Colon (tissue), 2 donors: ENCODE results near the gene HOXC6.

Experiments
- FAIRE-seq: peaks from 2 replicates; lab custom pipeline; 2012; peaks lifted over from hg19 to GRCh38; lab: Jason Lieb, UNC
- donor health status: control.
- donor health status: control.

The HOXC6 gene

DNA sequence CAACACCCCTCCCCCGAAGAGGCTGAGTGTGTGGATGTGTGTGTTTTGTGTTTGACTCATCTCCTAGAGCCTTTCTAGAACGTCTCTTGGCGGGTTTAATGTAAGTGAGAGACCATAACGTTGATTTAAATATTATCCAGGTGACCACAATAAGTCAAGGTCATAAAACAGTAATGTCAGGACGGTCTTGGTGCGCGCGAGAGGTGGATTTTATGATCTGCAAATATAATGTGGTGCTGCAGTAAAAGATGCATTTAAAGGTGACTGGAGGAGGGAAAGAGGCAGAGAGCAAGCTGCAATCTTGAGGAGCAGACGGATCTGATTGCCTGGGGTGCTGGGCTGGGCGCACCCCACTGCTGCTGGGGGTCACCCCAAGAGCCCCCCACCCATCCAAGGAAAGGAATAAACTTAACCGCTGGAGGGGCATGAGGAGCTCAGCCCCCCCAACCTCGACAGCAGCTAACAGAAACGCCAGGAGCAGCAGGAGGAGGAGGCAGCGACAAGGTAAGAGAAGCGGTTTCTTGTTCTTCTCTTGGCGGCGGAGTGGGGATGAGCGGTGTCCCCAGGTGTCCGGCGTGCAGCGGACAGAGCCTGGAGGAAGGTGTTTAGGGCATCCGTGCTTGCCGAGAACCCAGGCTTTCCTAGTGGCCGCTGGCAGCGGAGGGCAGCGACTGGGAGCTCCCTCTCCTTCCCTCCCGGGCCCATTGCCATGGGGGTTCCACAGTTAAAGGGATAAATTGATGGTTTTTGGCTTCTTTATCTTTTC, 37.7 kb upstream of the HOXC6 start:
- FAIRE-seq = no peak

DNA sequence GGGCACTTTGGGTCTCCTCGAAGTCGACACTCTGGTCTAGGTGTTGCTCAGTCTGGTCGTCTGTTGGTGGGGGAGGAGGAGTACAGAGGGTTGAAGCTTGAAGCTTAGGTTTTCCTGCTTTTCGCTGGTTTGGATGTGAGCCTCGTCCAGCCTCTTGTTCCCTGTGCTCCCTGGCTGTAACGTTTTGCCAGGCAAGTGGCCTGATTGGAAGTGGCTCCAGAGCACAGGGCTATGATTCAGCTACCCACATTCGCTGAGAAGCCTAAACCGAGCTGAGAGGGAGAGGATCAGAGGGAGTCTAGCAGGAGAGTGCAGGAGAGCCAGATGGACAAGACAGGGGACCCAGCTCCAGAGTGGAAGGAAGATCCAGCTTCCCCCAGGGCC, 37.2 kb upstream of the HOXC6 start:
- no peak for FAIRE-seq

DNA sequence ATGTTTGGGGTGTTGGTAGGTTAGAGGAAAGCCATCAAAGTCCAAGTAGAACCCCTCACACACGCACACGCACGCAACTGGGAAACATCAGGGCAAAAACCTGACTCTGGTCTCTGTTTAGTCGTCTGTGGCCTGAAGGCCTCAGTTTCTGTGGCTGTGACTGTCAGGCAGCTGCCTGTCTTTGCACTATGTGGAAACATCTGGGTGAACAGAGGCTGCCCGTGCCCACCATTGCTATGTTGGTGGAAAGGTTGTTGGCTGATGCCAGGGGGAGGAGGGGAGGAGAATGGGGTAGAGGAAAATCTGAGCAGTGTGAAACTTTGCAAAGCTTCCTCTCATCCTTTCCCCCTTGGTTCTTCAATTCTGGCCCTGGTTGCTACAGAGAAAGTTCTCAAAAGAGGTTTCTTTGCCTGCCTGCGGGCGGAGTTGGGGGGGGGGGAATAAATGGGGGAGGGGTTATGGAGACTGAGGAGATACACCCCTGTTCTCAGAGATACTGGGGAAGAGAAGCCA, 35.8 kb upstream of the HOXC6 start:
- no peak for FAIRE-seq

DNA sequence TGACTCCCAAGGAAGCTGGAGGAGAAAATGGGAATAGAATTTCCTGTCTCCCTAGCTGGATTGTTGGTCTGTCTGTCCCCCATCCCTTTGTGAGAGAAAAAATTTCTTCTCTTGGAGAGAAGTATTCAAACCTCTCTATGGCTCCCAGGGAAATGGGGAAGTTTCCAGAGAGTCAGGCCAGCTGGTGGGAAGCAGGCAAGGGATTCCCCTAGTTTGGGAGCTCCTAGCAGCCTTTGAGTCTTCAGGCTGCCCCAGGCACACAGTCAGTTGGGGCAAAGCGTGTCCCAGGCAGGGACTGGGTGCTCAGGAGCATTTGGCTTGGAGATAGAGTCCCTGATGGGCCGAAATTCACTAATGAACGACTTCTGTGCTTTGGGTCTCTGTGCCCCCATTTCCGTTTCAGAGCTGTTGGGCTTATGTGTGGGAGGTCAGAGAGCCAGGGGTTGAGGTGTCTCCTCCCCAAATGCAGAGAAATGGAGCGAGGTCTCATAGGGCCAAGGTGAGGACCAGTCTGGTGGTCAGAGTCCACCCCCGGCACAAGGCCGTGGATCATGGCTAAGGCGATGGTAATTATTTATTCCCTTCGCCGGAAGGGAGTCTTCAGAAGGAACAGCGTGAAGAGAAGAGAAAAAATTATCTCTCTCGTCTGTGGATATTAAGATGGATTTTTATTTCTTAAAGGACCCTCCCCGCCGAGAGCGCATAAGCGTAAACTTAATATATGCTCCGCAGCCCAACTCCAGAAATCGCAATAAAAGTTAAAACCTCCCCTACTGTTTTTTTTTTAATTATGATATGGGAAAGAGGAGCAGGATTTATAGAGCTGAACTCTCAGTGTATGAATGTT, 34.9 kb upstream of the HOXC6 start:
- no peak for FAIRE-seq

DNA sequence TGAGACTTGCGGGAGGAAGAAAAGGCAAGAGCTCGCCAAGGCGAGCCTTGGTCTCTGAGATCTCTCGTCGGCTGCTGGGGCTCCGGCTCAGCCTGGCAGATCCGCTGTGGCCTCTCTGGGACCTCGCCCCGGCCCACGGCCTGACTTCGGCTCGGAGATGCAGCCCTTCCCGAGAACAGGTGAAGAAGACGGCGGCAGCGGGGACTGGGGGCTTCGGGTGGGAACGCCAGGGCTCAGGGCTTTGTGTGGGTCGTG, 34.3 kb upstream of the HOXC6 start:
- FAIRE-seq = no peak

- FAIRE-seq = no peak
These were observed 33.8 kb upstream of the HOXC6 start for GRCh38 chr12:53994264-53995001.

GRCh38 chr12:53995002-53995377, 33.2 kb upstream of the HOXC6 start:
- FAIRE-seq = no peak

- no peak for FAIRE-seq
These were observed 32.6 kb upstream of the HOXC6 start for GRCh38 chr12:53995378-53996239.

- no peak for FAIRE-seq
These were observed 31.7 kb upstream of the HOXC6 start for GRCh38 chr12:53996240-53997203.

DNA sequence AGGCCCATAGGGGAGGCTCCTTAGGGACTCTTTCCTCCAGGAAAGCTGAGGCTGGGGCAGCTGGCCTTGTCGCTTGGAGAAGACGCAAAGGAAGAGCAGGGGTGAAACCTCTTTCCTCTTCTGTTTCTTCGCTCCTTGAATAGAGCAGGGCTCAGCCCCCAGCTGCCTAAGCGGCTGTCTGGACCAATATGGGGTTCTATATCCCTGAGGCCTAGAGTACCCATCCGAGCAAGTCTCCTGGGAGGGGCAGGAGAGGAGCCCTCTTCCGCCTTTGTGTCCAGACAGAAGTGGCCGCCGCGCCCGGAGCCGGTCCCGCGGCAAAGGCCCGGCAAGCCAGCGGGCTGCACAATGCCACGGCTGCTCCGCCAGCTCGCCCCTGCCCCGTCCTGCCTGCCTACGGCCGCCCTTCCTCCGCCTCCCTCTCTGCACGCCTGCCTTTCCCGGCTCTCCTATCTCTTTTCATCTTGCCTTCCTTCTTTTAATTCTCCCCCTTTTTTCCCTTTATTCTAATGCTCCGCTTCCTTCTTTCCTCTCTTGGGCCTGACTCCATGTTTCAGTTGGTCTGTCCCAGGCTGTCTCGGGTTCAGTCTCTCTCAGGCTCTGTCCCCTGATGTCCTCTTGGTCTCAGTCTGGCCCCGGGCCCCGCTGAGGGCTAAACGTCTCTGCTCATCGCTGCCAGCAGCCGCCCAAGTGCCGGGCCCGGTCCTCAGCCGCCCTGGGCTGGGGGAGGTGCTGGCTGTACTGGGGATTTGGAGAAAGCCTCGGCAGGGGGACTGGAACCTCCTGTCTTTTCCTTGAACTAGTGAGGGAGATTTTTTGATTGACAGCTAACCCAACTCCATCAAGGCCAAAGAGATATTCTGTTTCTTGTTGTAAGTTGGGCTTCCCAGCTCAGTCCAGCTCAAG, 30.8 kb upstream of the HOXC6 start:
- FAIRE-seq = no peak

- no peak for FAIRE-seq
These were observed 29.9 kb upstream of the HOXC6 start for GRCh38 chr12:53998110-53998899.

DNA sequence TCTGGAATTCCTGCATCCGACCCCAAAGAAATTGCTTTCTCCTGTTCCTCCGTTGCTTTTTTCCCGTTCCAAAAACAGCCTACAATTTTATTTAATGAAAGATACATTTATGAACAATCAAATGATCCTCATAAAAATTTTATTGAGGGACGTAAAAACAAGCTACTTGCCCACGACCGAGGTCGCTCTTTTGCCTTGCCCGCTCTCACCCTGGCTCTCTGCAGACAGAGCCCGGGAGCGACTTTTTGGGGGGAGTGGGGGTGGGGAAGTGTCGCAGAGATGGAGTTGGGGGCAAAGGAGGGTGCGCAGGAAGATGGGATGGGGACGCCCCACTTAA, 29.4 kb upstream of the HOXC6 start:
- no peak for FAIRE-seq

DNA sequence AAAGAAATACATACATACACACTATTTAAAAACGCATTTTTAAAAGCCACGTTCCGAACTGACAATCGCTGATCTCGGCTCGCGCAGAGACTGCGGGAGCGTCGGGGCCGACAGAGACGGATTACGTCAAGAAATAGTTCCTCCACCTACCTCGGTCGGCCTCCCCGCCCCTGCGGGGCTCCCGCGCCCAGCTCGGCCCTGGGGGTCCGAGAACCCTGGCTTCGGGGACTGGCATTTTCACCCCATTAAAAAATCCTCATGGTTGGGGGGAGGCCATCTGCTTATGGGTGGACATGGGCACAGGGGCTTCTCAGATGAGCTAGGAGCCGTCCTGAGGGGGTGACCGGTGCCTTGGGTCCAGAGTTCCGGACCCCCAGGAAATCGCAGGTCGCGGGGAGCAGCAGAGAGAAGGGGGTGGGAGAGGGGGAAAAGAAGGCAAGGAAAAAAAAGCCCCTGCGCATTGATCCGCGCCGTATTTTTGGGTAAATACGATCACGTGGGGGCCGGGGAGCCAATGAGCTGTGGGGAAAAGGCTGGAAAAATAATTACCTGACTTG, 28.6 kb upstream of the HOXC6 start:
- FAIRE-seq = no peak

DNA sequence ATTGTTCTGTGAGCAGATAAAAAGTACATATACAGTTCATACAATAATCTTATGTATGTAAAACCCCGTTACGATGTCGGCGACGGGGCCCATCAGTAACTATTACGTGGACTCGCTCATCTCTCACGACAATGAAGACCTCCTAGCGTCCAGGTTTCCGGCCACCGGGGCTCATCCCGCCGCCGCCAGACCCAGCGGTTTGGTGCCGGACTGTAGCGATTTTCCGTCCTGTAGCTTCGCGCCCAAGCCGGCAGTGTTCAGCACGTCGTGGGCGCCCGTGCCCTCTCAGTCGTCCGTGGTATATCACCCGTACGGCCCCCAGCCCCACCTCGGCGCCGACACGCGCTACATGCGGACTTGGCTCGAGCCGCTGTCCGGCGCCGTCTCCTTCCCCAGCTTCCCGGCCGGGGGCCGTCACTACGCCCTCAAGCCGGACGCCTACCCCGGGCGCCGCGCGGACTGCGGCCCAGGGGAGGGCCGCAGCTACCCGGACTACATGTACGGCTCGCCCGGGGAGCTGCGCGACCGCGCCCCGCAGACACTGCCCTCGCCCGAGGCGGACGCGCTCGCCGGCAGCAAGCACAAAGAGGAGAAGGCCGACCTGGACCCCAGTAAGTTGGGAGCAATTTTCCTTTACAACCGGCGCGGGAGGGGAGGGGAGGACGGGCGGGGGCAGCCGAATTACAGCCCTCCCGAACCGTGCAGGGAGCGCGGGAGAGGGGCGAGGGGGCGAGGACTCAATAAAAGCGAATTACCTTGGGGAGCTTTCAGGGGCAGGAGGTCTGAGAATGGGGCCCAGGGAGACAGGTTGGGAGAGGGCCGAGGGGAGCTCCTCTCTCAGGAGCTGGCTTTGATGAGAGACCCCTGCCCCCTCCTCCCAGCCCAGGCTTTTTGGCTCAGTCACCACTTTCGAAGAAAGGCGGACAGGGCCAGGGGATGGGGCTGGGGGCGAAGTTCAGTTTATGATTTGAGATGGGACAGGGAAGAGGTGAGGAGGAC, 27.8 kb upstream of the HOXC6 start, which contains the start of gene HOXC9:
Gene HOXC9 (plus strand): TSS at position 46 of the 999 bp plus-strand sequence. CDS start 28 bp downstream, at position 74.
- FAIRE-seq = no peak

GRCh38 chr12:54001283-54002187, 26.7 kb upstream of the HOXC6 start:
- FAIRE-seq = no peak

DNA sequence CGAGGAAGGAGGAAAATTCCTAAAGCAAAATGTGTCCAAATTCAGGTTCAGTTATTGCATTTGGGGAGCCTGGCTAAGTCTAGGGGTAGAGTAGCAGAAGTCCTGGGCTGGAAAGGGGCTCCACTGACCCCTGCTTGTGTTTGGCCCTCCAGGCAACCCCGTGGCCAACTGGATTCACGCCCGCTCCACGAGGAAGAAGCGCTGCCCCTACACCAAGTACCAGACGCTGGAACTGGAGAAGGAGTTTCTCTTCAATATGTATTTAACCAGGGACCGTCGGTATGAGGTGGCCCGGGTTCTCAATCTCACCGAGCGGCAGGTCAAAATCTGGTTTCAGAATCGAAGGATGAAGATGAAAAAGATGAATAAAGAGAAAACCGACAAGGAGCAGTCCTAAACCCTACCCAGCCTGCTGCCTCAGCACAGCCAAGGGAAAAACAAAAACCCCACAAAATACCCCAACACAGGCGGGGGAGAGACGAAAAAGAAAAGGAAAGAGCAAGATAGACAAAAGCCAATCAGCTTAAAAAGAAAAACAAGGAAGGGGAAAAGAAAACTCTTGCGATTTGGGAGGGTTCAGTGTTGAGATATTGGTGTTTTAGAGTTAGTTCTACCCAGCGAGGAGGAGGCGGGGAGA, 25.8 kb upstream of the HOXC6 start:
- FAIRE-seq = no peak
